HG02884 (cell line): ENCODE measurements around the gene DYNLRB2.

Source experiments
- ATAC-seq: cut with Tn5 transposase; IDR thresholded peaks from one replicate; pipeline ENCODE4 v1.9.1; 2021; ENCODE audit warnings: mild to moderate bottlenecking, moderate library complexity; ENCODE audit not compliant: unreplicated experiment

The DYNLRB2 gene

GRCh38 chr16:80540516-80541305, at the start of gene DYNLRB2:
DYNLRB2 (plus strand) TSS chr16:80540993; CDS start chr16:80541077, 84 bp downstream.
- peak; percentile 94 for ATAC-seq

- no peak for ATAC-seq
These were observed 40.5 kb upstream of the DYNLRB2 start for GRCh38 chr16:80500116-80500859.

- no peak for ATAC-seq
These were observed 39.8 kb upstream of the DYNLRB2 start for GRCh38 chr16:80500961-80501525.

GRCh38 chr16:80503107-80503506, 37.7 kb upstream of the DYNLRB2 start:
- ATAC-seq, result no peak

- no peak for ATAC-seq
These were observed 33.3 kb upstream of the DYNLRB2 start for GRCh38 chr16:80507538-80507937.

GRCh38 chr16:80509872-80510271, 30.9 kb upstream of the DYNLRB2 start:
- no peak for ATAC-seq

GRCh38 chr16:80511824-80512592, 28.8 kb upstream of the DYNLRB2 start:
- ATAC-seq, result no peak

GRCh38 chr16:80512593-80512853, 28.3 kb upstream of the DYNLRB2 start:
- ATAC-seq, result no peak

- no peak for ATAC-seq
These were observed 25.4 kb upstream of the DYNLRB2 start for GRCh38 chr16:80515374-80515773.

GRCh38 chr16:80517846-80518245, 22.9 kb upstream of the DYNLRB2 start:
- no peak for ATAC-seq

- no peak for ATAC-seq
These were observed 22.4 kb upstream of the DYNLRB2 start for GRCh38 chr16:80518436-80518835.

GRCh38 chr16:80519189-80519588, 21.6 kb upstream of the DYNLRB2 start:
- ATAC-seq, result no peak

- no peak for ATAC-seq
These were observed 15.4 kb upstream of the DYNLRB2 start for GRCh38 chr16:80525420-80525819.

GRCh38 chr16:80526418-80527061, 14.3 kb upstream of the DYNLRB2 start:
- peak; percentile 60 for ATAC-seq

GRCh38 chr16:80527297-80527696, 13.5 kb upstream of the DYNLRB2 start:
- ATAC-seq, result no peak

- ATAC-seq, result no peak
These were observed 10.3 kb upstream of the DYNLRB2 start for GRCh38 chr16:80530479-80530878.

- no peak for ATAC-seq
These were observed 4.6 kb upstream of the DYNLRB2 start for GRCh38 chr16:80536238-80536637.

- ATAC-seq, result no peak
These were observed 507 bp downstream of the DYNLRB2 start for GRCh38 chr16:80541306-80541694.

- ATAC-seq, result no peak
These were observed 2.4 kb downstream of the DYNLRB2 start for GRCh38 chr16:80543162-80543561.

- no peak for ATAC-seq
These were observed 3.5 kb downstream of the DYNLRB2 start for GRCh38 chr16:80544326-80544725.

- ATAC-seq, result no peak
These were observed 5.5 kb downstream of the DYNLRB2 start for GRCh38 chr16:80546249-80546648.
